Aorta (tissue), 5 donors: ENCODE data around the gene CCZ1. TPM values are rescaled to one million over a fixed set of nuclear protein-coding genes. Genes with fewer than 3 reads are reported as not detected.
"Not testable (repeated sequence)": the region's sequence is repeated elsewhere in the genome, so short reads cannot be mapped to it uniquely, and the experiment has no call there.

Source experiments
- ATAC-seq: fragments of 200-7000 bp; cut with Tn5 transposase; one replicate; pipeline ENCODE4 v1.9.1; 2022; ENCODE audit warnings: moderate library complexity; ENCODE audit not compliant: low FRiP score
- DNase-seq, 2 donors: peaks; one replicate each; pipeline ENCODE4 v3.0.0-alpha.2; 2020
- H3K27ac ChIP-seq, 2 donors: one replicate each; pipeline ENCODE4 v1.5.1; 2013; ENCODE audit warnings: low read length in 2 of 2, mild to moderate bottlenecking in 2 of 2, moderate library complexity in 2 of 2, control low read depth in 1 of 2, inconsistent platforms in 1 of 2, low read depth in 1 of 2
- H3K27me3 ChIP-seq, 2 donors: one replicate each; pipeline ENCODE4 v1.6.1; 2013; ENCODE audit warnings: control low read depth in 1 of 2, low read length in 1 of 2, mild to moderate bottlenecking in 1 of 2, moderate library complexity in 1 of 2; ENCODE audit not compliant: insufficient read depth in 2 of 2, control insufficient read depth in 1 of 2
- H3K36me3 ChIP-seq, 2 donors: one replicate each; pipeline ENCODE4 v1.6.1; 2013; ENCODE audit warnings: control low read depth in 1 of 2, low read length in 1 of 2, mild to moderate bottlenecking in 1 of 2; ENCODE audit not compliant: insufficient read depth in 2 of 2, control insufficient read depth in 1 of 2
- H3K4me1 ChIP-seq, 2 donors: one replicate each; pipeline ENCODE4 v1.6.1; 2013; ENCODE audit warnings: low read length in 2 of 2, control low read depth in 1 of 2, mild to moderate bottlenecking in 1 of 2, moderate library complexity in 1 of 2; ENCODE audit not compliant: insufficient read depth in 2 of 2, control insufficient read depth in 1 of 2
- H3K4me3 ChIP-seq, 2 donors: one replicate each; pipeline ENCODE4 v1.5.1; 2013; ENCODE audit warnings: low read length in 2 of 2, control low read depth in 1 of 2, mild to moderate bottlenecking in 1 of 2
- H3K9me3 ChIP-seq: one replicate; pipeline ENCODE4 v1.6.1; 2013; ENCODE audit warnings: mild to moderate bottlenecking, low read length; ENCODE audit not compliant: control insufficient read depth
- WGBS, 2 donors: extraction: QIAGEN DNeasy Blood & Tissue Kit; methylation state at CpG; one replicate each; pipeline ENCODE4 v1.1.7; 2013; 5-methylcytosine and 5-hydroxymethylcytosine counted together
- intact Hi-C, 2 donors: fragments of 100-400 bp; cut with DNase I; formaldehyde crosslinking; loops; one replicate each; pipeline versions ENCODE4 v1.14.2 to v1.15.0; 2022
- polyA plus RNA-seq, 2 donors: library from polyadenylated mRNA; stranded (reverse); fragments of 200-250 nt; gene quantifications; one replicate each; pipeline ENCODE4 v1.2.3, GENCODE V29; 2013
- total RNA-seq, 2 donors: library from RNA; stranded (reverse); fragmentation: NEBNext Ultra II Directional; extraction: Animal tissue kit (Norgen Biotek cat#: 25700); gene quantifications; one replicate each; pipeline ENCODE4 v1.2.1, GENCODE V29; 2021
- donor health status: healthy with polysubstance abuse.
- donor health status: Bipolar disorder and iron deficiency.
- donor health status: DM: no; HTN: no; CAD: no.
- donor health status: DM: no; HTN: no; CAD: no.
- donor health status: DM: yes; HTN: yes; CAD: no.

The CCZ1 gene
- total and polyA plus RNA-seq, 4 donors = 55.8 to 67.1 (median 63.9) TPM

- 95% methylated on average over 2 of the region's 13 CpGs; no CpG with 5 or more reads in 1 of the 2 donors for WGBS, 2 donors
- H3K4me3 ChIP-seq, ATAC-seq, intact Hi-C loops, H3K36me3 ChIP-seq, H3K9me3 ChIP-seq, H3K4me1 ChIP-seq, H3K27me3 ChIP-seq, H3K27ac ChIP-seq, DNase-seq: not testable (repeated sequence)
Observed at GRCh38 chr7:5926263-5926870, 27.8 kb downstream of the CCZ1 start.

DNA sequence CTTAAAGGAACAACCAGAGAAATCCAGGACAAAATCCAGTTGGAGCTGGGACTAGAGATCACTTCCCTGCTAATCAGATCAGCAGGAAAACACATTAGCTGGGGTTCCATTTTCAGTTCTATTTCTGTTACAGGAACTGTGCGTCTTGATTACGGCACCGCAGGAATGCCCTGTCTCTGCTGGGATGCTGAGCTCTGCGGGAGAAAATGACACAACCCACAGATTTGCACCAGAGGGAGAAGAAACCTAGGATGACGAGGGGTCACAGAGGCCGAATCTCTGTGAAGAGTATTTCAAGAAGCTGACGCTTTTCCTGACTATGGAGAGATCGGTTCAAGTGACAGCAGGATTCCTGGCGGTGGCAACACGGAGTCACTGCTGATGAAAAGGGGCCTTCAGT lies 31.8 kb downstream of the CCZ1 start:
- H3K27me3 ChIP-seq, ATAC-seq, H3K27ac ChIP-seq, intact Hi-C loops, H3K4me1 ChIP-seq, H3K36me3 ChIP-seq, DNase-seq, H3K4me3 ChIP-seq, H3K9me3 ChIP-seq: not testable (repeated sequence)
- WGBS, 2 donors = 100% methylated on average over 2 of the region's 10 CpGs; no CpG with 5 or more reads in 1 of the 2 donors

- H3K4me3 ChIP-seq, H3K27ac ChIP-seq, H3K27me3 ChIP-seq, H3K9me3 ChIP-seq, H3K4me1 ChIP-seq, intact Hi-C loops, H3K36me3 ChIP-seq, ATAC-seq: not testable (repeated sequence)
- WGBS, 2 donors = 96 to 98% methylated on average over 12 to 14 of the region's 14 CpGs
- peak in 1 of 2 donors; percentile 75 for DNase-seq
Observed at GRCh38 chr7:5931250-5931649, 32.7 kb downstream of the CCZ1 start.

DNA sequence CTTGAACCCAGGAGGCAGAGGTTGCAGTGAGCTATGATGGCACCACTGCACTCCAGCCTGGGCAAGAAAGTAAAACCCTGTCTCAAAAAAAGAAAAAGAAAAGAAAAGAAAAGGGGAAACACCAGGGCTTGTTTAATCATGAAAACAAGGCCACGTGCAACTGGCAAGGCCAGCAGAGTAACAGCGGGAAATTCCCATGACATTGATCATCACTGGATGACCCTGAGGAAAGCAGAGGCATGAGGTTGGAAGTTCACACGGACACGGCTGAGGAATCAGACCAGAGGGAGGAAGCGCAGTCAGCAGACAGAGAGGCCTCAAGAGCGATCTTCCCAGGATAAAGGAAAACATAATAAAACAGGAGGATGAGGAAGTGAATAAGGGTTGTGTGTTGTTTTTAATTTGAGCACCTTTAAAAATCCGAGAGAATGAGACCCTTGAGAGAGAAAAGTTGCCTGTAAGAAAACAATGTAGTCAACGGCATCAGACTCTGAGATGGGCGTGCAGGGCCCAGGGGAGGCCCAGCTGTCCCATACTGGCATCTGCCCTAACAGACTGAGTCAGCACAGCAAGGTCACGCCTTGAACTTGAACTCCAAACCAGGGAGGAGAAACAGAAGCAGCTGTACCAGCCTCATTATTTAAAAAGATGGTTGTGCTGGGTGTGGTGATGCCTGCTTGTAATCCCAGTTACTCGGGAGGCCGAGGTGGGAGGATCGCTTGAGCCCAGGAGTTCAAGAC lies 33.5 kb downstream of the CCZ1 start:
- H3K4me1 ChIP-seq, intact Hi-C loops, H3K36me3 ChIP-seq, H3K27me3 ChIP-seq, H3K4me3 ChIP-seq, H3K9me3 ChIP-seq, ATAC-seq, H3K27ac ChIP-seq: not testable (repeated sequence)
- peak in 1 of 2 donors; percentile 24 for DNase-seq
- 70 to 93% methylated on average over 3 to 7 of the region's 13 CpGs for WGBS, 2 donors

DNA sequence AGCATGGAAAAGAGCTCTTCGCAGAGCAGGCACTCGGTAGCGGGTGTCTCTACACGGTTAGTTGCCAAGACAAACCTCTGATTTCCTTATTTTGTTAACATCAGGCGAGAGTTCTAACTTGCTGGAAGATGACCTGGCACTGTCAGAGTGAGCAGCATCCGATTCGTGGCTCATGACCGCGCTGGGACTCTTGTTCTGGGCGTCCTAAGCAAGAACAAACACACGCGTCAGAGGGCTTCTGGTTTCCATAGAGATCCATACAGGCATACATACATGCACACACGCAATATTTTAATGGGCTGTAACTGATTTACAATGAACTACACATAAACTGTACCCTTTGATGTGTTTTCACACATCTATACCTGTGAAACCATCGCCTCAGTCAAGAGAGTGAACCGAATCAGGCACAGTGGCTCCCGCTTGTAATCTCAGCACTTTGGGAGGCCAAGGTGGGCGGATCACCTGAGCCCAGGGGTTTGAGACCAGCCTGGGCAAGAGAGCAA lies 36.5 kb downstream of the CCZ1 start:
- ATAC-seq = peak; percentile 11
- H3K9me3 ChIP-seq, DNase-seq, H3K27me3 ChIP-seq, H3K4me3 ChIP-seq, H3K36me3 ChIP-seq, H3K27ac ChIP-seq, intact Hi-C loops, H3K4me1 ChIP-seq: not testable (repeated sequence)
- no CpG with 5 or more reads among the region's 17 CpGs for WGBS, 2 donors

DNA sequence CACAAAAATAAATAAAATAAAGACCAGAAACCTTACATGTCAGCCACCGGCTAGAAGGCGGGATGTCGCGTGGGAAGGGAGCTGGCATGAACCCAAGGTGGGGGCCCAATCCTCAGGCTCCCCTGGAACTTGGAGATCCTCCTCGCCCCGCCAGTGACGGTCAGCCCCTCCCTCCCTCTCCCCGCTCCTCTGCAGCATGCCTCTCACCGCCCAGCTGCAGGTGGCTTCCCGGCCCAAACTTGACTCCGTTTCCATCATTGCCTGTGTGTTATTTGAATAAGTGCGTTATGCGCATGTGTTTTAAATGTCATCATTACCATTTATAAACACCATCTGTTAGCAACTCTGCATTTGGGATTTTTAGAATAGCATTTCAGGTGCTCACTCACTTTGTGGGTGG lies 64.7 kb downstream of the CCZ1 start:
- DNase-seq, H3K36me3 ChIP-seq, H3K4me1 ChIP-seq, intact Hi-C loops, H3K27ac ChIP-seq, H3K4me3 ChIP-seq, H3K27me3 ChIP-seq, ATAC-seq, H3K9me3 ChIP-seq: not testable (repeated sequence)
- 68% methylated on average over 5 of the region's 13 CpGs; no CpG with 5 or more reads in 1 of the 2 donors for WGBS, 2 donors

DNA sequence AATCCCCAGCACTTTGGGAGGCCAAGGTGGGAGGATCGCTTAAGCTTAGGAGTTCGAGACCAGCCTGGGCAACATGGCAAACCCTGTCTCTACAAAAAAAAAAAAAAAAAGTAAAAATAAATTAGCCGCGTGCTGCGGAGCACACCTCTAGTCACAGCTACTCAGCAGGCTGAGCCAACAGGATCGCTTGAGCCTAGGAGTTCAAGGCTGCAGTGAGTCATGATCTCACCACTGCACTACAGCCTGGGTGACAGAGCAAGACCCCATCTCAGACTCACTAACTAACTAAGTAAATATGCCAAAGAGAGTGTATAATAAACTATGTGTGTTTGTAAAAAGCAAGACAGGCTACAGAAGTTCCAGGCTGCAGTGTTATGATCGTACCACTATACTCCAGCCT lies 65.3 kb downstream of the CCZ1 start:
- DNase-seq, H3K4me1 ChIP-seq, H3K4me3 ChIP-seq, H3K36me3 ChIP-seq, H3K27ac ChIP-seq, intact Hi-C loops, H3K9me3 ChIP-seq, ATAC-seq, H3K27me3 ChIP-seq: not testable (repeated sequence)
- whole genome bisulfite sequencing, 2 donors = 72 to 88% methylated on average over 4 to 5 of the region's 7 CpGs

DNA sequence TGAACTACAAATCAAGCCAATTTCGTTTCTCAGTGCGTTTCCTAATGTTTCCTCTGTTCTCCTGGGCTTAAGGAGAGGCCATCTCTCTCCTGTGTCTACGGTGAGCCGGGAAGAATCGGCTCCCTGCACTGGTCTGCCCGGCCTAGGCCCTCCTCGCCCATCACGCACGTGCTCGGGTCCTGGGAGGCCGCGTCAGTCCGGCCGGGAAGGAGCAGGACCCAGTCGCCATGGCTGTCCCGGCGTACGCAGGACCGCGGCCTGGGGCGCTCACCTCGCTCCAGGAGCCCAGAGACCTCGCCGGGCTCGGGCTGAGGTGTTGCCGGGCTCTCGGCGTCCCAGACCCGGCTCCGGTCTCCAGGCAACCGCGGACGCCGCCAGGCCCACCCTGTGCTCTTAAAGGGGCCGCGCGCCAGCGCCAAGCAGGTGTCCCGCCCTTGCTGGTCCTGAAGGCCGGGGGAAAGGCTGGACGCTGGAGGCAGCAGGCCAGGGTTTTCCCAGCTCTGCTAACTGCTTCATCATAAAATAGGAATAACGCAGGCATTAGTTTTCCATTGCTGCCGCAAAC lies 71.9 kb downstream of the CCZ1 start, which contains the start of gene RSPH10B:
TSS of gene RSPH10B (minus strand) at position 343 of the 565 bp plus-strand sequence. CDS start 3,573 bp downstream, outside the sequence.
- 2% methylated on average over 15 to 27 of the region's 43 CpGs for WGBS, 2 donors
- H3K27me3 ChIP-seq, intact Hi-C loops, DNase-seq, H3K36me3 ChIP-seq, H3K9me3 ChIP-seq, H3K27ac ChIP-seq, H3K4me3 ChIP-seq, ATAC-seq, H3K4me1 ChIP-seq: not testable (repeated sequence)
